HepG2 (cell line): ENCODE results near the gene RPTOR. TPM values are rescaled to one million over a fixed set of nuclear protein-coding genes. Genes with fewer than 3 reads are reported as not detected.

Experiments used
- AKNA ChIP-seq: sonication (generic); formaldehyde crosslinking; IDR thresholded peaks from 2 replicates; pipeline ENCODE4 v1.4.0; 2020; ENCODE audit warnings: missing genetic modification reagents, borderline replicate concordance
- BCL6 ChIP-seq: IDR thresholded peaks from 2 replicates; pipeline ENCODE4 v1.6.1; 2016; ENCODE audit warnings: missing genetic modification reagents, missing compliant biosample characterization
- CENPX ChIP-seq: sonication (generic); formaldehyde crosslinking; IDR thresholded peaks from 2 replicates; pipeline ENCODE4 v1.9.0; 2021; ENCODE audit warnings: mild to moderate bottlenecking, missing genetic modification reagents, moderate library complexity
- EZH2 ChIP-seq: conservative IDR thresholded peaks from 2 replicates; pipeline ENCODE4 v1.6.1; 2012; ENCODE audit warnings: mild to moderate bottlenecking, low read depth, low read length, moderate library complexity
- IRF2 ChIP-seq: IDR thresholded peaks from 2 replicates; pipeline ENCODE4 v1.6.1; 2018; ENCODE audit warnings: missing genetic modification reagents, missing compliant biosample characterization
- NCOR1 ChIP-seq: fragments of 200-600 bp; sonication (generic); IDR thresholded peaks from 2 replicates; pipeline ENCODE4 v1.7.0; 2017; ENCODE audit warnings: antibody characterized with exemption, low read length, borderline replicate concordance
- NR1H2 ChIP-seq: sonication (generic); formaldehyde crosslinking; IDR thresholded peaks from 2 replicates; pipeline ENCODE4 v1.8.1; 2022; ENCODE audit warnings: low read depth, missing genetic modification reagents, borderline replicate concordance
- ONECUT2 ChIP-seq: sonication (generic); formaldehyde crosslinking; IDR thresholded peaks from 2 replicates; pipeline ENCODE4 v1.4.0; 2020; ENCODE audit warnings: missing genetic modification reagents
- PHF21A ChIP-seq: sonication (generic); formaldehyde crosslinking; IDR thresholded peaks from 2 replicates; pipeline ENCODE4 v1.5.0; 2020; ENCODE audit warnings: mild to moderate bottlenecking, missing genetic modification reagents
- REL ChIP-seq: sonication (generic); formaldehyde crosslinking; conservative IDR thresholded peaks from 2 replicates; pipeline ENCODE4 v1.8.0; 2022; ENCODE audit warnings: mild to moderate bottlenecking, missing genetic modification reagents, moderate library complexity
- RELA ChIP-seq: sonication (generic); formaldehyde crosslinking; IDR thresholded peaks from 2 replicates; pipeline ENCODE4 v1.4.0; 2020; ENCODE audit warnings: missing genetic modification reagents
- SKIL ChIP-seq: sonication (generic); formaldehyde crosslinking; IDR thresholded peaks from 2 replicates; pipeline ENCODE4 v1.8.0; 2022; ENCODE audit warnings: missing genetic modification reagents, mild to moderate bottlenecking, moderate library complexity, borderline replicate concordance
- TAF1 ChIP-seq: sonication (generic); formaldehyde crosslinking; IDR thresholded peaks from 2 replicates; pipeline ENCODE4 v1.4.0; 2020; ENCODE audit warnings: missing genetic modification reagents
- TBP ChIP-seq: sonication (generic); formaldehyde crosslinking; IDR thresholded peaks from 2 replicates; pipeline ENCODE4 v1.5.0; 2020; ENCODE audit warnings: missing genetic modification reagents
- ZBTB10 ChIP-seq: sonication (generic); formaldehyde crosslinking; IDR thresholded peaks from 2 replicates; pipeline ENCODE4 v1.4.0; 2020; ENCODE audit warnings: missing genetic modification reagents, borderline replicate concordance
- ZNF124 ChIP-seq: sonication (generic); formaldehyde crosslinking; IDR thresholded peaks from 2 replicates; pipeline ENCODE4 v1.4.0; 2020; ENCODE audit warnings: missing genetic modification reagents
- ZNF263 ChIP-seq: sonication (generic); formaldehyde crosslinking; IDR thresholded peaks from 2 replicates; pipeline ENCODE4 v1.4.0; 2020; ENCODE audit warnings: missing genetic modification reagents
- ZNF33B ChIP-seq: sonication (generic); formaldehyde crosslinking; IDR thresholded peaks from 2 replicates; pipeline ENCODE4 v1.5.1; 2020; ENCODE audit warnings: mild to moderate bottlenecking, missing genetic modification reagents
- ZNF777 ChIP-seq: sonication (generic); formaldehyde crosslinking; IDR thresholded peaks from 2 replicates; pipeline ENCODE4 v1.4.0; 2020; ENCODE audit warnings: missing genetic modification reagents
- ZSCAN22 ChIP-seq: sonication (generic); formaldehyde crosslinking; IDR thresholded peaks from 2 replicates; pipeline ENCODE4 v1.4.0; 2020; ENCODE audit warnings: mild to moderate bottlenecking, missing genetic modification reagents
- polyA plus RNA-seq, 8 experiments: library from polyadenylated mRNA; depleted of rRNA in 3 of 8; stranded (reverse) in 7 of 8; unstranded in 1 of 8; fragments of >200 nt; fragmentation: Illumina TruSeq in 4 of 8; extraction: Trizol in 4 of 8; gene quantifications; 2 replicates each; pipeline versions ENCODE4 v1.2.1 to v1.2.3, GENCODE V29; 2011 to 2016; ENCODE audit warnings: low read depth in 4 of 8, missing spikeins in 1 of 8, mixed read lengths in 1 of 8; ENCODE audit not compliant: insufficient read depth in 1 of 8
- total RNA-seq, 5 experiments: library from RNA; depleted of rRNA; stranded (reverse); fragments of >200 nt; fragmentation: Illumina TruSeq; extraction: Trizol; gene quantifications; 2 replicates each; pipeline ENCODE4 v1.2.3, GENCODE V29; 2016; ENCODE audit warnings: low read depth in 1 of 5

RPTOR gene
- total and polyA plus RNA-seq, 2 of the 13 experiments (the other 11 are each of a cell fraction or from before 2014, with no cell fraction given), result 6.6 to 25.3 TPM

- TF ChIP-seq TBP, result 0 out of 2 replicates have a peak, but pooled peaks have one; percentile 81
- TF ChIP-seq PHF21A, result peak; percentile 54; the same call in 1 of the 2 replicates
- TF ChIP-seq NR1H2, result peak; percentile 88; the same call in 1 of the 2 replicates
- peak; percentile 81 for TF ChIP-seq ZBTB10 (CRISPR knock-in tag)
- peak; percentile 87; the same call in 1 of the 2 replicates for TF ChIP-seq ZNF33B (CRISPR knock-in tag)
- TF ChIP-seq CENPX (CRISPR knock-in tag), result no peak
- TF ChIP-seq ONECUT2 (CRISPR knock-in tag), result 0 out of 2 replicates have a peak, but pooled peaks have one; percentile 11
- TF ChIP-seq RELA, result peak; percentile 87; the same call in 1 of the 2 replicates
- no peak for TF ChIP-seq ZSCAN22
- TF ChIP-seq REL (CRISPR knock-in tag), result no peak
- TF ChIP-seq TAF1 (CRISPR knock-in tag), result peak; percentile 96
- no peak for TF ChIP-seq SKIL
- TF ChIP-seq AKNA (CRISPR knock-in tag), result no peak
- TF ChIP-seq BCL6 (CRISPR knock-in tag), result peak; percentile 61
- peak; percentile 98 for TF ChIP-seq IRF2
- peak; percentile 70 for TF ChIP-seq ZNF263 (CRISPR knock-in tag)
- TF ChIP-seq ZNF777 (CRISPR knock-in tag), result peak; percentile 65
- no peak for TF ChIP-seq EZH2
- peak; percentile 94; the same call in 1 of the 2 replicates for TF ChIP-seq ZNF124 (CRISPR knock-in tag)
- peak; percentile 57; the same call in 1 of the 2 replicates for TF ChIP-seq NCOR1
Measured at GRCh38 chr17:80544655-80545498, at the start of gene RPTOR (continued).
